AG09309 (cell line): ENCODE measurements around the gene PEX10.

Experiments
- DNase-seq: peaks from one replicate; pipeline ENCODE4 v3.0.0-alpha.2; 2010; ENCODE audit warnings: low read depth
- H3K4me3 ChIP-seq: 2 replicates; pipeline ENCODE4 v1.5.1; 2011; ENCODE audit warnings: mild to moderate bottlenecking, low read depth, low read length, moderate library complexity; ENCODE audit not compliant: control insufficient read depth
- TF ChIP-seq, protein P1 (sequence below): IDR thresholded peaks from 2 replicates; pipeline ENCODE4 v1.5.1; 2011; ENCODE audit warnings: mild to moderate bottlenecking, low read depth, low read length, inconsistent platforms; ENCODE audit not compliant: insufficient read depth, control insufficient read depth; ENCODE audit errors: missing control alignments

The PEX10 gene

DNA sequence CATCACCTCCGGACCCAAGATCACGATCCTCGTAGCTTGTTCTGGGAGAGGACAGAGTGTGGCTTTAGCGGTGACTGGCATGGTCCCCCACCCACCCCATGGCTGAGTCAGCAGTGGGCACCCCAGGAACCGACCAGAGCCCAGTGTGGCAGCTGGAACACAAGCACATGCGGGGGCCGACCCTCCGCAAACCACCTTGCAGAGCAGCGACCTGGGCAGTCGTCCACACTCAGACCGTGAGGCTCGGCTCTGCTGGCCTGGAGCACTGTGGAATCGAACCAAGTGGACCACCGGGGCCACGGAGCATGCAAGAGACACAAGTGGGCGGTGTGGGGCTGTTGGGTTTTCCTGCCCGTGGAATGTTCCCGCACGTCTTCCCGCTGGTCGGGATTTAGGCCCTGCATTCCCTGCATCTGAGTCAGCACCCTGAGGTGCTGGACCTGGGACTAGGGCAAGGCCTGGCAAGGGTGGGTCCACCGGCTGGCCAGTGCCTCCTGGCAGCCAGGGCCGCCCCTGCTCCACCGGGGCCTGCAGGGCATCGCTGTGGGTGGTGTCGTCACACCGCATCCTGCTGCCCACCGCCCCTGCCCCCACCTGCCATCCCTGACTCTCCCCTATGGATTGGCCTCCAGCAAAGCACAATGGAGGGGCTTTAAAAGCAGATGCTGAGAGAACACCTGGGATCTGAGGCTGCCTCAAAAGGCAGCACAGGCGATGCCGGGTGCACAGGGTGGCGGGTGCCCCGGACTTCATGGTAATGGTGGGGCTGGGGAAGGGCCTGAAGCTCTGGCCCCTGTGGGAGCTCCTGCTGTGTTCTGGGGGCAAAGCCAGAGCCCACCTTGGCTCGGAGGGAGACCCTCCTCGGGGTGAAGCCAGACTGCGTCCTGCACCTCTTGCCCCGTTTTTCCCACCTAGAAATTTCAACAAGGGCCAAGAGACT is 39.5 kb downstream of the PEX10 start:
- H3K4me3 ChIP-seq, result no peak overlapping the region
- TF ChIP-seq, protein P1, sequence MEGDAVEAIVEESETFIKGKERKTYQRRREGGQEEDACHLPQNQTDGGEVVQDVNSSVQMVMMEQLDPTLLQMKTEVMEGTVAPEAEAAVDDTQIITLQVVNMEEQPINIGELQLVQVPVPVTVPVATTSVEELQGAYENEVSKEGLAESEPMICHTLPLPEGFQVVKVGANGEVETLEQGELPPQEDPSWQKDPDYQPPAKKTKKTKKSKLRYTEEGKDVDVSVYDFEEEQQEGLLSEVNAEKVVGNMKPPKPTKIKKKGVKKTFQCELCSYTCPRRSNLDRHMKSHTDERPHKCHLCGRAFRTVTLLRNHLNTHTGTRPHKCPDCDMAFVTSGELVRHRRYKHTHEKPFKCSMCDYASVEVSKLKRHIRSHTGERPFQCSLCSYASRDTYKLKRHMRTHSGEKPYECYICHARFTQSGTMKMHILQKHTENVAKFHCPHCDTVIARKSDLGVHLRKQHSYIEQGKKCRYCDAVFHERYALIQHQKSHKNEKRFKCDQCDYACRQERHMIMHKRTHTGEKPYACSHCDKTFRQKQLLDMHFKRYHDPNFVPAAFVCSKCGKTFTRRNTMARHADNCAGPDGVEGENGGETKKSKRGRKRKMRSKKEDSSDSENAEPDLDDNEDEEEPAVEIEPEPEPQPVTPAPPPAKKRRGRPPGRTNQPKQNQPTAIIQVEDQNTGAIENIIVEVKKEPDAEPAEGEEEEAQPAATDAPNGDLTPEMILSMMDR, result no peak
- DNase-seq, result no peak

DNA sequence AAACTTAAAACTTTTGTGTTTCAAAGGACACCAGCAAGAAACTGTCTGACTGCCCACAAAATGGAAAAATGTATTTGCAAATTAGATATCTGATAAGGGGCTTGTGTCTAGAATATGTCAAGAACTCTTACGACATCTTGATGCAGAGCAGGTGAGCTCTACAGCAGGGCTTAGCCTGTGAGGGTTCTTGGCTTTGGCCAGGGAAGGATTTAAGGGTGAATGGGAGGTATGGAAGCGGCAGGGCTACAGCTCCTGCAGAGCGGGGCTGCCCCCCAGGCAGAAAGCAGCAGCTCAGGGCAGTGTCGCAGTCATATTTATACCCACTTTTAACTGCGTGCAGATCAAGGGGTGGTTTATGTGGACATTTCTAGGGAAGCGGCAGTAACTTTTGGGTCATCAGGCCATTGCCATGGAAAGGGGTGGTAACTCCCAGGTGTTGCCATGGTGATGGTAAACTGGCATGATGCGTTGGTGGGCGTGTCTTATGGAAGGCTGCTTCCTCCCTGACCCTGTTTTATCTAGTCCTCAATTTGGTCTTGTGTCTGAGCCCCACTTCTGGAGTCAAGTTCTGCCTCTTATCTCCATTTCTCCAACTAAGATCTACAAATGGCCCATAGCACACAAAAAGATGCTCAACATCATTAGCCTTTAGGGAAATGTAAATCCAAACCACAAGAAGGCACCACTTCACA is 44.2 kb downstream of the PEX10 start:
- no peak overlapping the region for H3K4me3 ChIP-seq

DNA sequence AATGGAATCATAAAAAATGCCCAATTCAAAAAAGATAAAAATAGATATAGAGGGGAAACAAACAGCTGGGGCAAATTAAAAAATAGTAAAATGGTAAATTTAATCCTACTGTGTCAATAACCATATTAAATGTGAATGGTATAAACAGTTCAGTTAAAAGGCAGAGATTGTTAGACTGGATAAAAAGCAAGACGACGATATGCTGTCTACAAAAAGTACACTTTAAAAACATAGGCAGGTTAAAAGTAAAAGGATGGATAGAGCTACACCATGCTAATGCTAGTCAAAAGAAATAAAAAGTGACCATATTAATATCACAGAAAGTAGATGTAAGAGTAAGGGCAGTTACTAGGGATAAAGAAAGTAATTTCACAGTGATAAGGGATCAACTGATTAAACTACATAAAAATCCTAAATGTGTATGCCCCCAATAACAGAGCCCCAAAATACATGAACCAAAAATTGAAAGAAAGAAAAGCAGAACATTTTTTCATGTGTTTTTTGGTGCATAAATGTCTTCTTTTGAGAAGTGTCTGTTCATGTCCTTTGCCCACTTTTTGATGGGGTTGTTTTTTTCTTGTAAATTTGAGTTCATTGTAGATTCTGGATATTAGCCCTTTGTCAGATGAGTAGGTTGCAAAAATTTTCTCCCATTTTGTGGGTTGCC is 48.4 kb downstream of the PEX10 start:
- TF ChIP-seq, protein P1, result no peak
- no peak overlapping the region for H3K4me3 ChIP-seq
- no peak for DNase-seq

More for the DNA sequence above, 44.2 kb downstream of the PEX10 start:
- no peak for DNase-seq
- TF ChIP-seq, protein P1, result no peak

DNA sequence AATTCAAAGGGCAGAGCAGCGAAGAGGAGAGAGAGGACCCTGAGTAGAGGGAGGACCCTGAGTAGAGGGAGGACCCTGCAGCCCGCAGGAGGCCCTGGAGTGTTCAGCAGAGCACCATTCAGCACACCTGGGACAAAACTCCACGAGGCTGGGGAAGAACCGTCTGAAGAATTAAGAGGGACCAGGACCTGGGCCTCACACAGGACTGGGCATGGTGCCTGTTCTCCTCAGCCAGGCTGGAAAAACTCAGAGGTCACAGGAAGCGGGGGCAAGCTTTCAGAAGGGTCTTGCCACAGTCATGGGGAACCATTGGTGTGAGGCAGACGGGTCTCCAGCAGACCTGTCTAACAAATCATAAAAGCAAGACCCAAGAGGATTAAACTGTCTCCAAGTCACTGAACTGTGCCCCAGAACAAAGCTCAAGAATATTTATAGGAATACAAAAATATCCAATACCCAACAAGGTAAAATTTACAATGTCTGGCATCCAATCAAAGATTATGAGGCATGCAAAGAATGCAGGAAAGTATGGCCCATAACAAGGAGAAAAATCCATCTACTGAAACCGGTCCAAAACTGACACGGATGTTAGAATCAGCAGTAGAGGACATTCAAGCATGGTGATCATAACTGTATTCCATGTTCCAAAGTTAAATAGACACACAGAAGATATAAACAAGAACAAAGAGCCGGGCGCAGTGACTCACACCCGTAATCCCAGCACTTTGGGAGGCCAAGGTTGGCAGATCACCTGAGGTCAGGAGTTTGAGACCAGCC is 51.6 kb downstream of the PEX10 start:
- no peak for DNase-seq
- TF ChIP-seq, protein P1, result no peak
- H3K4me3 ChIP-seq, result no peak overlapping the region

DNA sequence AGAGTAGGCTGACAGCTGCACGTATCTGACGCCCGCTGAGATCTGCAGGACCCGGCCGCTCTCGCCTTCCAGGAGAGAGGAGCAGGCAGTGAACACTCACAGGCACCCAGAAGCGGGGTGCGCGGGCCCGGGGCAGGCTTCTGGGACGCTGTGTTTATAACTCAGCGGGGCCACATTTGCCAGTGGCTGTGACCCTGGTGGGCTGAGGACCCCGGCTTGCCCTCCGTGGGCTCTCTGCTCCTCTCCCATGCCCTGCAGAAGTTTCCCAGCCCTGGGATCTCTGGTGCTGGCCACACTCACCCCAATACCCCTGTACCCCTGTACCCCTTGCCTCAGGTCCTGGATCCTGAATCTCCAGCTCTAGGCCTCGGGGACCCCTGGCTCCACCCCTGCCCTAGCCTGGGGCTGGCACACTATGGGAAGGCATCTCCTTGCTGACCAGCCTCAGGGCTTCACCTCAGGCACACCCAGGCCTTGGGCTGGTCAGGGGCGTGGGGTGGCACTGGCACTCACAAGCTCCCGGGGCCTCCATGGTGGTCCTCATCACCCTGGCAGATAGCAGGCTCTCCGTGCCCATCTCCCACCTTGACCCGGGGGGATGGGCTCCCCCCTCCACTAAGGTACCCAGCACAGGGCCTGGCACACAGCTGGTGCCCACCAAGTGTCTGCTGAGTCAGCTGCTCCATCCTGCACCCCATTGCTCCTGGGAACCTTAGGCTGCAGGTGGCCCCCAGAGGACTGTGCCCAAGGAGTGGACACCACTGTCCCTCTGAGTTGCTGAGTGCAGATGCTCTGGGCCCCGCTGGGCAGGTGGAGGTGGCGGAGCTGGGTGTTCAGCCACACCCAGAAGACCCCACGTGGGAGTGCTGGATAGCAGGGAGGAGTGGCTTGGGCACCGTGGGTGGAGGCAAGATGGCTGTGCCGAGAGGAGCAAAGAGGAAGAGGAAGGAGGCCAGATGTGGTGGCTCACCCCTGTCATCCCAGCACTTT is 53.4 kb downstream of the PEX10 start:
- H3K4me3 ChIP-seq, result no peak overlapping the region
- TF ChIP-seq, protein P1, result no peak
- no peak for DNase-seq
